Heart right ventricle (tissue), 16 donors: ENCODE results near the gene DTX2. TPM values are rescaled to one million over a fixed set of nuclear protein-coding genes. Genes with fewer than 3 reads are reported as not detected.
"Not testable (repeated sequence)": the region's sequence is repeated elsewhere in the genome, so short reads cannot be mapped to it uniquely, and the experiment has no call there.

Experiments
- ATAC-seq, 8 donors: fragments of 200-7000 bp; cut with Tn5 transposase; one replicate each; pipeline ENCODE4 v1.9.1; 2020; ENCODE audit warnings: mild to moderate bottlenecking in 8 of 8, moderate library complexity in 8 of 8, moderate number of reproducible peaks in 1 of 8
- DNase-seq, 2 donors: peaks; one replicate each; pipeline ENCODE4 v3.0.0-alpha.2; 2020
- H3K27ac ChIP-seq, 10 donors: fragments of 200-600 bp; sonication (generic) in 2 of 10; one replicate each; pipeline versions ENCODE4 v1.5.0 to v1.8.0; 2020 to 2022; ENCODE audit warnings: mild to moderate bottlenecking in 3 of 10
- H3K27me3 ChIP-seq, 7 donors: fragments of 200-600 bp; one replicate each; pipeline ENCODE4 v1.8.0; 2021 to 2022; ENCODE audit warnings: mild to moderate bottlenecking in 2 of 7
- H3K36me3 ChIP-seq, 9 donors: fragments of 200-600 bp; sonication (generic) in 1 of 9; one replicate each; pipeline versions ENCODE4 v1.5.0 to v1.8.0; 2020 to 2022; ENCODE audit warnings: mild to moderate bottlenecking in 2 of 9
- H3K4me1 ChIP-seq, 9 donors: fragments of 200-600 bp; sonication (generic) in 1 of 9; one replicate each; pipeline versions ENCODE4 v1.5.0 to v1.8.0; 2020 to 2022; ENCODE audit warnings: mild to moderate bottlenecking in 4 of 9
- H3K4me3 ChIP-seq, 10 donors: fragments of 200-600 bp; sonication (generic) in 2 of 10; one replicate each; pipeline versions ENCODE4 v1.5.0 to v1.8.0; 2020 to 2022; ENCODE audit warnings: mild to moderate bottlenecking in 7 of 10, moderate library complexity in 2 of 10
- H3K9me3 ChIP-seq, 11 donors: fragments of 200-600 bp in 10 of 11; sonication (generic) in 2 of 11; one replicate each; pipeline versions ENCODE4 v1.5.0 to v1.8.0; 2013 to 2022; ENCODE audit warnings: mild to moderate bottlenecking in 2 of 11, control low read depth in 1 of 11, moderate library complexity in 1 of 11
- WGBS, 2 donors: extraction: QIAGEN DNeasy Blood & Tissue Kit; methylation state at CpG; one replicate each; pipeline ENCODE4 v1.1.7; 2013; ENCODE audit warnings: inconsistent platforms in 1 of 2; 5-methylcytosine and 5-hydroxymethylcytosine counted together
- intact Hi-C, 10 donors: fragments of 100-400 bp; cut with DNase I; formaldehyde crosslinking; loops; one replicate each; pipeline versions ENCODE4 v1.11.1 to v1.14.2; 2022
- polyA plus RNA-seq, 2 donors: library from polyadenylated mRNA; stranded (reverse); fragments of 200-250 nt; gene quantifications; one replicate each; pipeline ENCODE4 v1.2.3, GENCODE V29; 2013
- total RNA-seq, 10 donors: library from RNA; stranded (reverse); fragmentation: NEBNext Ultra II Directional in 3 of 10; extraction: Animal tissue kit (Norgen Biotek cat#: 25700) in 3 of 10; gene quantifications; one replicate each; pipeline versions ENCODE4 v1.2.1 to v1.2.4, GENCODE V29; 2021 to 2023
- donor health status: Arrhythmogenic right ventricular cardiomyopathy.
- donor health status: ischemic (EF 13 %, LVEDD 7.1; RV severe dilation, severe dysfunction).
- donor health status: healthy with polysubstance abuse.
- donor health status: DM: no; HTN: yes; CAD: no.
- donor health status: DM: no; HTN: no; CAD: no.
- donor health status: ischemic (EF 25% LVEDD 6.9; RV normal size, moderate dysfunction).
- donor health status: ischemic (EF 25% LVEDD 5.7; RV mildly dilated, moderate dysfunction).
- donor health status: healthy.
- donor health status: DM: yes; HTN: yes; CAD: no.
- donor health status: Ischemic cardiomyopathy.
- donor health status: ischemic (EF 35%, LVEDD 5.7; RV mildly dilated, moderate dysfunction).
- donor health status: nonischemic (EF 11% LVEDD 7.7; RV severe dilation, severe dysfunction).
- donor health status: DM: yes; HTN: yes; CAD: no.
- donor health status: PGD.
- donor health status: ischemic (EF 29% LVEDD 5.4; RV normal size, mild dysfunction).
- donor health status: nonischemic (EF 23%, LVEDD 6.1; RV moderate dilation, normal function).

Gene DTX2
- total and polyA plus RNA-seq, 12 donors: 5.8 to 23.4 (median 8.6) TPM

DNA sequence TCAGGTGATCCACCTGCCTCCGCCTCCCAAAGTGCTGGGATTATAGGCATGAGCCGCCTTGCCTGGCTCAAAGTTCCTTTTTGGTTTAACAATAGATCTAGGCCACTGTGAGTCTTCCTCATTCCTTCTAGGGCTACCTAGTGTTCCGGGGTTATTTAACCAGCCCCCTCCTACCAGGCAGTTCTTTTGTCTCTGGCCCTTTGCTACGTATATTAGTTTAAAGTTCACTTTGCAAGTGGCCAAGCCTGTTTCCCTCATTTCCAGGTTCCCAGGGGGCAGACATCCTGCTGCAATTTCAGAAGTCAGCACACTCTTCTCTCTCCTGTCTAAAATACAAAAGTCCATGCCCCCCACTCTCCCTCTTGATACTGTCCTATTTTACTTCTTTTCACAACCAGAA is 3.0 kb upstream of the DTX2 start:
- H3K27ac ChIP-seq, H3K4me3 ChIP-seq, H3K9me3 ChIP-seq, ATAC-seq, DNase-seq, H3K4me1 ChIP-seq, H3K36me3 ChIP-seq, H3K27me3 ChIP-seq, intact Hi-C loops: not testable (repeated sequence)
- WGBS, 2 donors: 41 to 50% methylated on average over 1 of the region's 4 CpGs

DNA sequence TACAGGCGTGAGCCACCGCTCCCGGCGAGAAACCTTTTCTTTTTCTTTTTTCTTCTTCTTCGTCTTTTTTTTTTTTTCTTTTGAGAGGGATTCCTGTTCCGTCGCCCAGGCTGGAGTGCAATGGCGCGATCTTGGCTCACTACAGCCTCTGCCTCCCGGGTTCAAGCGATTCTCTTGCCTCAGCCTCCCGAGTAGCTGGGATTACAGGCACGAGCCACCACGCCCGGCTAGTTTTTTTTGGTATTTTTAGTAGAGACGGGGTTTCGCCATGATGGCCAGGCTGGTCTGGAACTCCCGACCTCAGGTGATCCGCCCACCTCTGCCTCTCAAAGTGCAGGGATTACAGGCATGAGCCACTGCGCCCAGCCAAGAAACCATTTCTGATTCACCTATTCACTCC is 742 bp upstream of the DTX2 start:
- WGBS, 2 donors: 91% methylated on average over 12 to 14 of the region's 20 CpGs
- ATAC-seq, H3K27me3 ChIP-seq, H3K4me1 ChIP-seq, H3K27ac ChIP-seq, H3K36me3 ChIP-seq, DNase-seq, intact Hi-C loops, H3K4me3 ChIP-seq, H3K9me3 ChIP-seq: not testable (repeated sequence)

DNA sequence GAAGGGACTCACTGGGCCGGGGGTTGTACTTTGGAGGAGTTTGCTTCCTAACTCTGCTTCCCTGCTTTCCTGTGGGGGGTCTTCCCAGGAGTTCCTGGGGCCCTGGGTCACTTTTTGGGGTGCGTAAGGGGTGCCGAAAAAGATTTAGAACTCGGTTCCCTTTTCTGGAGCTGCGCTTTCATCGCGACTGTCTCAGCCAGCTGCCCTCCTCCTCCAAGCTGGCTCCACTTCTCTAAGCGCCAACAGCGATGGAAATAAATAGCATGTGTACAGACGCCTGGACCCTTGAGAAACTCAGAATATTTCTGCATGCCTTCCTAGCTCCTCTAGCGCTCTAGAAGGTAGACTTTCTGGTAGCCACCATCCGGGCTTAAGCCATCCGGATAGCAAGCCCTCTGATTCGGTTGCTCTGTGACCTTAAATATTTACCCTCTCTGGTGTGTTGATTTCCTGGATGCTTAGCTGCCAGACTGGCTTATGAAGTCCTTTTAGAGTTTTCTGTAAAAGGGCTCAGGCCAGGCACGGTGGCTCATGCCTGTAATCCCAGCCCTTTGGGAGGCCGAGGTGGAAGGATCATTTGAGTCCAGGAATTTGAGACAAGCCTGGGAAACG is 868 bp downstream of the DTX2 start:
- no CpG with 5 or more reads among the region's 17 CpGs for WGBS, 2 donors
- H3K27me3 ChIP-seq, intact Hi-C loops, H3K27ac ChIP-seq, H3K4me1 ChIP-seq, H3K9me3 ChIP-seq, DNase-seq, H3K36me3 ChIP-seq, H3K4me3 ChIP-seq: not testable (repeated sequence)
- ATAC-seq: peak in 7 of 8 donors; percentile 6 to 26 (median 23)

DNA sequence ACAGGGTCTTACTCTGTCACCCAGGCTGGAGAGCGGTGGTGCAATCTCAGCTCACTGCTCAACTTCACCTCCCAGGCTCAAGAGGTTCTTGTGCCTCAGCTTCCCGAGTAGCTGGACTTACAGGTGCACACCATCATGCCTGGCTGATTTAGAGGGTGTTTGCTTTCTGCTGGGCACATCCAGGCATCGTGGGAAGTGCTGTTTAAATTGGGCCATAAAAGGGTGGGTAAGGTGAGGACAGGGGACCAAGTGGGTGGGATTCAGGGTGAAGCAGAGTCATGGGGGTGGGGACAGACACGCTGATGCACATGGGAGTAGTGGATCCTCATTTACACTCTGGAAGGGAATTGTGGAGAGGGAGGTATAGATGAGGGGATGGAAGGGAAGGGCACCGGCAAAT is 3.5 kb downstream of the DTX2 start:
- 88 to 92% methylated on average over 4 of the region's 5 CpGs for WGBS, 2 donors
- ATAC-seq, H3K27me3 ChIP-seq, H3K4me3 ChIP-seq, intact Hi-C loops, H3K36me3 ChIP-seq, DNase-seq, H3K9me3 ChIP-seq, H3K27ac ChIP-seq: not testable (repeated sequence)
- H3K4me1 ChIP-seq: peaks cover 0 to 12% (median 10%) of the 10 kb centered on the region in 9 donors

DNA sequence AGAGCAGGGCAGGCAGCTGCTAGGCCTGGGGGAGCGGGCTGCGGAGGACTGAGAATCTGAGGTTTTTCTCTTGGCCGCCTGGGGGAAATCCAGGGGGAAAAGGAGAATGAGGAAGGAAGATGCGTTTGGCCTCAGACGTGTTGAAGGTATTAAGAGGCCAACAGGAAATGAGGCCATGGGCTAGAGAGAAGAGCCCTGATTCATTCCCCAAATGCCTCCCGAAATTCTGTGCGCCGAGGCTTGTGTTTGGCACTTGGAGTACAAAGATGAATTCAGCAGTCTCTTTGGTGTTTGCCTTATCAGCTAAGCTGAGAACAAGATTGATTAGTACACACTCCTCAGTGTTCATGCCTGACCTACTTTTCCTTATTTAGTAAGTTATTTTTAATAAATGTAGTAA is 4.4 kb downstream of the DTX2 start:
- DNase-seq, H3K36me3 ChIP-seq, H3K9me3 ChIP-seq, H3K4me3 ChIP-seq, intact Hi-C loops, H3K27me3 ChIP-seq: not testable (repeated sequence)
- no CpG with 5 or more reads among the region's 8 CpGs for WGBS, 2 donors
- peak overlapping the region in 1 of 10 donors; percentile 48 for H3K27ac ChIP-seq
- peak; percentile 8 to 58 (median 27) for ATAC-seq
- peaks cover 0 to 12% (median 10%) of the 10 kb centered on the region in 9 donors for H3K4me1 ChIP-seq

DNA sequence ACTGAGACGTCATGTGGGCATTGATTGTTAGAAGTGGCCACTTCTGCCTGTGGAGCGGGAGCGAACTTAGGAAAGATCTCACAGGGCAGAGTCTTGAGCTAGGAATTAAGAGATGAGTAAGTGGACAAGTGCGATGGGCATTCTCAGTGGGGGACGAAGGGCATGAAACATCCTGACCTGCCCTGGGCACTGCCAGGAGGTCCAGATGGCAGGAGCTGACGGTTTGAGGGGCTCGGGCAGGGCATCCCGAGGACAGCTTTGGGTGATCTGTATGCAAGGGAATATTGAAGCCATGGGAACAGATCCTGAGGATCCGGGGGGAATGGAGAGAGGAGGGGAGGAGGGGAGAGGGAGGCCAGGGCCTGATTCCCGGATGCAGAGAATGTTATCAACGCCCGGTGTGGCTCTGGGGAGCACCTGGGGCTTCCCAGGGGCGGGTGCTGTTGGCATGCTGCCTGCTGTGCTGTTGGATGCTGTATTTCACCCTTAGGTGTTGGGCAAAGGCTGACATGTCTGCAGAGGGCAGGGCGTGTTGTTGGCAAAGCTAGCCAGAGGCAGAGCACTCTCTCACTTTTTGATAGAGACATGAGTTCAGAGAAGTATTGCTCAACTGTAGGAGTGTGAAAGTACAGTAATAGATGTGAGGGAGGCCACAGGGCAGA is 6.4 kb downstream of the DTX2 start:
- intact Hi-C loops, H3K27me3 ChIP-seq, H3K36me3 ChIP-seq, H3K4me3 ChIP-seq, H3K9me3 ChIP-seq: not testable (repeated sequence)
- H3K27ac ChIP-seq: peak overlapping the region in 2 of 10 donors; percentile 9 to 13
- DNase-seq (peak; percentile 30 to 54), ATAC-seq (peak; percentile 56 to 94 (median 79))
- 55 to 57% methylated on average over 10 of the region's 14 CpGs for WGBS, 2 donors
- H3K4me1 ChIP-seq: peaks cover 0 to 12% (median 10%) of the 10 kb centered on the region in 9 donors

DNA sequence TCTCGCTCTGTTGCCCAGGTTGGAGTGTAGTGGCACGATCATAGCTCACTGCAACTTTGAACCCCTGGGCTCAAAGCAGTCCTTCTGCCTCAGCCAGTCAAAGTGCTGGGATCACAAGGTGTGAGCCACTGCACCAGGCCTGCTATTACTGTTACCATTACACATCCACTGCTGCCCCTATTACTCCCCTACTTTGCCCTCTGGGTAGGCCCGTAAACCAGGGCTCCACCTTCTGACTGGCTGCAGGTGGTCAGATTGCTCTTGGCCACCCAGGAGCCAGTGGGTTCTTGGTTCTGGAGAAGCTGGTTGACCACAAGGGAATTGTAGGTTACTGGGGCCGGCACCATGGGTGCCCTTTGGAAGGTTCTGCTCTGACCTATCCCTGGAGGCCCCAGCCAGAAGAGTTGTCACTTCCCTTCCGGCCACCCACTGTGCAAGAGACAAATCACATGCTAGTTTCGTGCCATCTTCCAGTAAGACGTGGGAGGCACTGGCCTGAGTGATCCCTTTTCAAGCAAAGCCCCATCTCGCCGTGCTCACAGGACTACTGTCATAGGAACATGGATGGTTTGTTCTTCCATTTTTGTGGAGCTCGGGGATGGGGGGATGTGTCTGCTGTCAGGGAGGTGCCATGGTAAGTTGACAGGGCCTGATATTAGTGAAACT is 10.2 kb downstream of the DTX2 start:
- H3K36me3 ChIP-seq: peaks cover 0 to 13% (median 0%) of the 10 kb centered on the region in 9 donors
- H3K9me3 ChIP-seq, intact Hi-C loops, ATAC-seq, DNase-seq, H3K4me1 ChIP-seq, H3K27me3 ChIP-seq, H3K4me3 ChIP-seq, H3K27ac ChIP-seq: not testable (repeated sequence)
- 89% methylated on average over 7 to 8 of the region's 10 CpGs for WGBS, 2 donors

DNA sequence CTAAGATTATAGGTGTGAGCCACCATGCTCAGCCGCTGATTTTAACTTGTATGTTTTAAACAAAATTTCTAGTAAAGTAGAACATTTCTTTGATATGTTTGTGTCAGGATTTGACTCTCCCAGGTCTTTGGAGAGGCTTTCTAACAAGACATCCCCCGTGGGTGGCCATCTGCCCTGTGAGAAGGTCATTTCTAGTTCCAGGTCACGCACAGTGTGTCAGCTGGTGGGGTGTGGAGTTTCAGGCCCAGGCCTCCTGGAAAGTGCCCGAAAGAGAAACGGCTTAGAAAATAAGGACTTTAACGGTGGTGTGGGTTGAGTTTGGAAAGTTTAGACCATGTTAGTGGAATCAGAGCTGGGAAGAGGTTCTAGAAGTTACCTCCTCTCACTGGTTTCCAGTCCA is 11.6 kb downstream of the DTX2 start:
- H3K27me3 ChIP-seq, H3K27ac ChIP-seq, H3K4me3 ChIP-seq, ATAC-seq, H3K36me3 ChIP-seq, H3K4me1 ChIP-seq, H3K9me3 ChIP-seq, intact Hi-C loops, DNase-seq: not testable (repeated sequence)
- WGBS, 2 donors: 94 to 100% methylated on average over 2 of the region's 6 CpGs

DNA sequence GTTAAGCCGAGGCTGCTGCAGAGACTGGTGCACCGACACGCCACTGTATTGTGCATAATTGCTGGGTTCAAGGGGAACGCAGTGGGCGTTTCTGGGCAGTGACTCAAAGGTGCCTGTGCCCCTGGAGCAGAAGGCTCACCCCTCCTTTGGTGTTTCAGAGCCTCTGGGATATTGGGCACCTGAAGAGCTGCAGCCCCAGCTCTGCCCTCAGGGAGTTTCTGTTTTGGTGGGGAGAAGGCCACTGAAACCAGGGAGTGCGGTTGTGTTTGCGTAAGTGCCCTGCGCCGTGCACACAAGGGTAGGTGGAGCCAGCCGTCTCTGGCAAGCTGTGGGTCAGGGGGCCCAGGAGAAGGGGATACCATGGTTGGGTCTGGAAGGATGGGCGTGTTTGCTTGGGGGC is 14.8 kb downstream of the DTX2 start:
- H3K27ac ChIP-seq, H3K4me3 ChIP-seq, H3K4me1 ChIP-seq, H3K9me3 ChIP-seq, DNase-seq, ATAC-seq, intact Hi-C loops, H3K27me3 ChIP-seq: not testable (repeated sequence)
- WGBS, 2 donors: 100% methylated on average over 4 of the region's 11 CpGs
- peaks cover 0 to 19% (median 0%) of the 10 kb centered on the region in 9 donors for H3K36me3 ChIP-seq

DNA sequence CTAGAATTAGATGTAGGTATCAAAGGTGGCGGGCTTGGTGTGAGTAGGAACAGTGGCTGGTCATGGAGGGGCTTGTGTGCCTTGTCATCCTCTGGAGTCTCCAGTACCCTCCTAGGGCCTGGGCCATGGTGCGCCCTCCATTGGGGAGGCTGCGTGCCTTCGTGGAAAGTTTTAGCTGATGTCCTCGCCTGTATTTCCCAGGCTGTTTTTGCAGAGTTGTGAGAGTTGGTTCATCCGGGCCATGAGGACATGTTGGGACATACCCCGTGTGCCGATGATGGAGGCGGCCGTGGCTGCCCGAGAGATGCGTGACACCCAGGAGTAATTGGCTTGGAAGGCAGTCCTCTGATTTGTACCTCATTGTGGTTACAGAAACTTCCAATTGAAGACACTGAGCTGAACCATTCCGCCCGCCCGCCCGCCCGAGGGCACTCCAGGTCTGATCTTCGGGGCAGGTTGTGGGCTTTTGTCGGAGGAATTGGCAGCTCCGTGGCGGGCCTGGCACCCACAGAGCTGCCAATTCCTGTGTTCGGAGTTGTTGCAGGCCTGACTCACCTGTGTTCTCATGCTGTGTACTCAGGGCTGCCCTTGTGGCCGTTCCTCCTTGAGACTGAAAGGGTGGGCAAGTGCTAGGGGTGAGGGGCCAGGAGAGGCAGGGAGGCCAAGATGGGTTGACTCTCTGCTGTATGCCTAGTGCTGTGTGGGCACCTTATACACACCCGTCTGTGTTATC is 15.4 kb downstream of the DTX2 start:
- H3K27me3 ChIP-seq, H3K4me1 ChIP-seq, intact Hi-C loops, H3K9me3 ChIP-seq, H3K27ac ChIP-seq, DNase-seq, ATAC-seq, H3K4me3 ChIP-seq: not testable (repeated sequence)
- 94 to 95% methylated on average over 21 to 22 of the region's 24 CpGs for WGBS, 2 donors
- peaks cover 0 to 22% (median 0%) of the 10 kb centered on the region in 9 donors for H3K36me3 ChIP-seq

DNA sequence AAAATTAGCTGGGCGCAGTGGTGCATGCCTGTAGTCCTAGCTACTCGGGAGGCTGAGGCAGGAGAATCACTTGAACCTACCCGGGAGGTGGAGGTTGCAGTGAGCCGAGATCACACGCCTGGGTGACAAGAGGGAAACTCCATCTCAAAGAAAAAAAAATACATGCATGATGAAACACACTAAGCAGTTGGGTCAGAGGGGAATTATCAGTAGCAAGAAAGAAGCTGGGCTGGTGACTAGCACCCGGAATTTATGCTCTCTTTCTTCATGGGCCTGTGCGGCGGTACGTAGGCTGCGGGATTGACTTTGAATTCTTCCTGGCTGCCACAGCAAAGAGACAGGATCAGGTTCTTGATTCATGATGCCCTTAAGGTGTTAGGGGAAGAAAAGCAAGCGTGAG is 18.1 kb downstream of the DTX2 start:
- H3K9me3 ChIP-seq, H3K27me3 ChIP-seq, H3K27ac ChIP-seq, H3K4me3 ChIP-seq, intact Hi-C loops, DNase-seq, ATAC-seq, H3K4me1 ChIP-seq: not testable (repeated sequence)
- peaks cover 0 to 38% (median 0%) of the 10 kb centered on the region in 9 donors for H3K36me3 ChIP-seq
- WGBS, 2 donors: 90 to 93% methylated on average over 10 of the region's 11 CpGs
